ENCODE results near the gene RGS8. TPM values are rescaled to one million over a fixed set of nuclear protein-coding genes. Genes with fewer than 3 reads are reported as not detected.

RGS8 gene
- total RNA-seq, 1 donor from 2014 or later = not detected

DNA sequence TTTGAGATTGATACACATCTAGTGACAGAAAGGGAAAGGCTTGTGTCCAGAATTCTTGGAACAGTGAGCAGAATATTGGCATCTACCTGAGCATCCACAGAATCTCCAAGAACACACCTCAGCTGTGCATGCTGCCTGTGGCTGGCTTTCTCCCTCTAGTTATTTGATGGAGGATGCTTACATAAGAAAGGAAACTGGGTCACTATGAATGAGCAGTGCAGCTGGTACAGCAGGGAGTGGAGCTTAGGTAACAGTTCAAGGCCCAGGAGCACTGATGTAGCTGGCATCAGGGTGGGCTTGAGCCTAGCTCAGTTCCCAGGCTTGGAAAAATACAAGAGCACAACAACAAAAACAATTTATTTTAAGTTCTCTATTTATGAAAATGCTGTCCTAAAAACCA lies 26.3 kb downstream of the RGS8 start:
- Mint-ChIP-seq H3K27me3 (ENCODE audit: unreplicated experiment) (peaks cover 1% of the 10 kb centered on the region), H3K4me1 (ENCODE audit: unreplicated experiment) (peaks cover 18% of the 10 kb centered on the region), H3K27ac (ENCODE audit: unreplicated experiment) (no peak overlapping the region), H3K4me3 (ENCODE audit: unreplicated experiment) (no peak overlapping the region), H3K36me3 (ENCODE audit: low read depth, unreplicated experiment) (no peaks in the 10 kb centered on the region), H3K9me3 (ENCODE audit: unreplicated experiment) (no peaks in the 10 kb centered on the region)
- DNase-seq (ENCODE audit: low spot score) = no peak
- TF ChIP-seq, protein P1, sequence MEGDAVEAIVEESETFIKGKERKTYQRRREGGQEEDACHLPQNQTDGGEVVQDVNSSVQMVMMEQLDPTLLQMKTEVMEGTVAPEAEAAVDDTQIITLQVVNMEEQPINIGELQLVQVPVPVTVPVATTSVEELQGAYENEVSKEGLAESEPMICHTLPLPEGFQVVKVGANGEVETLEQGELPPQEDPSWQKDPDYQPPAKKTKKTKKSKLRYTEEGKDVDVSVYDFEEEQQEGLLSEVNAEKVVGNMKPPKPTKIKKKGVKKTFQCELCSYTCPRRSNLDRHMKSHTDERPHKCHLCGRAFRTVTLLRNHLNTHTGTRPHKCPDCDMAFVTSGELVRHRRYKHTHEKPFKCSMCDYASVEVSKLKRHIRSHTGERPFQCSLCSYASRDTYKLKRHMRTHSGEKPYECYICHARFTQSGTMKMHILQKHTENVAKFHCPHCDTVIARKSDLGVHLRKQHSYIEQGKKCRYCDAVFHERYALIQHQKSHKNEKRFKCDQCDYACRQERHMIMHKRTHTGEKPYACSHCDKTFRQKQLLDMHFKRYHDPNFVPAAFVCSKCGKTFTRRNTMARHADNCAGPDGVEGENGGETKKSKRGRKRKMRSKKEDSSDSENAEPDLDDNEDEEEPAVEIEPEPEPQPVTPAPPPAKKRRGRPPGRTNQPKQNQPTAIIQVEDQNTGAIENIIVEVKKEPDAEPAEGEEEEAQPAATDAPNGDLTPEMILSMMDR (IDR thresholded peaks at IDR 0.05; ENCODE audit: unreplicated experiment) = no peak

DNA sequence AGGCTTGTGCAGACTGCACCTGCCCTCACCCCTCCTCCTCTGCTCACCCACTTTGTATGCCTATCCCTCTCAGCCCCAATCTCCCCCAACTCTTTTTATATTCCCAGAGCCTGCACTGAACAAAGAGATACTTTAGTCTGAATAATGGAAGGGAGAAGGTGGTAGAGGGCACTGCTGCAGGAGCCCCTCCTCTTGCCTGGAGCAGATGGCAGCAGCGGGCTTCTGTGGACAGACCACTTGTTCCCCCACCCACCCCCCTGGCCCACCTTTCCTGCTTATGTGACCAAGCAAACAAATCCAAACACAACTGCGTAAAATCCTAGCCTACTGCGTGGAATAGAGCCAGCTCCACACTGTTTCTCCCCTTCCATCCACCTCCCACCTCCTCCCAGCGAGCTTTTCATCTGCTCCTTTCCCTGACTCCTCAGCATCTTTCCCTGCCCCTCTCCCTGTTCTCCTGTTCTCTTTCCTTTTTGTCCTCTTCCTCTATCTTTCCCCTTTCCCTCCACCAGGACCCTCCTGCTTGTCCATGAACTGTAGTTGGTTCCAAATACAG lies 27.5 kb downstream of the RGS8 start:
- Mint-ChIP-seq H3K36me3 (ENCODE audit: low read depth, unreplicated experiment) (no peaks in the 10 kb centered on the region), H3K27ac (ENCODE audit: unreplicated experiment) (no peak overlapping the region), H3K4me1 (ENCODE audit: unreplicated experiment) (peaks cover 10% of the 10 kb centered on the region), H3K27me3 (ENCODE audit: unreplicated experiment) (no peaks in the 10 kb centered on the region), H3K4me3 (ENCODE audit: unreplicated experiment) (no peak overlapping the region), H3K9me3 (ENCODE audit: unreplicated experiment) (no peaks in the 10 kb centered on the region)
- TF ChIP-seq, protein P1 (IDR thresholded peaks at IDR 0.05; ENCODE audit: unreplicated experiment) = no peak
- DNase-seq (ENCODE audit: low spot score) = no peak

DNA sequence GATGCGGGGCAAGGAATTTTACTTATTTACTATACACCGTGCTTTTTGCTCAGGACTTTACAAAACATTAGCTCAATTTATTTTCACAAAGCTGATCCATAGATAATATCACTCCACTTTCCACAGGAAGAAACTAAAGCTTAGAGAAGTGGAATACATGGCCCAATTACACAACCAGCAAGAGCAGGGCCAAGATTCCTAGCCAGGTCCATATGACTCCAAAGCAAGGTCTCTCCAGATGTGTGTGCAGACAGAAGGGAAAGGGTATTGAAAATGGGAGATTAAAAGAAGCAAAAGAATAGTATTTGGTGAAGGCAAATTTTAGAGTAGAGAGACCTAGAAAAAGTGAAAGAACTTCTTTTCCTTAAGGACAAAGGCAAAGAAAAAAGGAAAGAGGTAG lies 30.4 kb downstream of the RGS8 start:
- no peaks in the 10 kb centered on the region for H3K36me3 Mint-ChIP-seq (ENCODE audit: low read depth, unreplicated experiment)
- H3K4me1 Mint-ChIP-seq (ENCODE audit: unreplicated experiment) = no peaks in the 10 kb centered on the region
- H3K9me3 Mint-ChIP-seq (ENCODE audit: unreplicated experiment) = no peaks in the 10 kb centered on the region
- no peak overlapping the region for H3K4me3 Mint-ChIP-seq (ENCODE audit: unreplicated experiment)
- TF ChIP-seq, protein P1 (IDR thresholded peaks at IDR 0.05; ENCODE audit: unreplicated experiment) = no peak
- H3K27ac Mint-ChIP-seq (ENCODE audit: unreplicated experiment) = no peak overlapping the region
- DNase-seq (ENCODE audit: low spot score) = no peak
- no peaks in the 10 kb centered on the region for H3K27me3 Mint-ChIP-seq (ENCODE audit: unreplicated experiment)

GRCh38 chr1:182652933-182653332 lies 31.5 kb downstream of the RGS8 start:
- Mint-ChIP-seq H3K27ac (ENCODE audit: unreplicated experiment) (no peak overlapping the region), H3K4me3 (ENCODE audit: unreplicated experiment) (no peak overlapping the region), H3K9me3 (ENCODE audit: unreplicated experiment) (no peaks in the 10 kb centered on the region), H3K36me3 (ENCODE audit: low read depth, unreplicated experiment) (no peaks in the 10 kb centered on the region), H3K27me3 (ENCODE audit: unreplicated experiment) (no peaks in the 10 kb centered on the region), H3K4me1 (ENCODE audit: unreplicated experiment) (peaks cover 2% of the 10 kb centered on the region)
- no peak for DNase-seq (ENCODE audit: low spot score)
- TF ChIP-seq, protein P1 (IDR thresholded peaks at IDR 0.05; ENCODE audit: unreplicated experiment) = no peak

GRCh38 chr1:182651339-182651724 lies 33.1 kb downstream of the RGS8 start:
- H3K4me1 Mint-ChIP-seq (ENCODE audit: unreplicated experiment) = peaks cover 3% of the 10 kb centered on the region
- H3K36me3 Mint-ChIP-seq (ENCODE audit: low read depth, unreplicated experiment) = no peaks in the 10 kb centered on the region
- H3K4me3 Mint-ChIP-seq (ENCODE audit: unreplicated experiment) = no peak overlapping the region
- TF ChIP-seq, protein P1 (IDR thresholded peaks at IDR 0.05; ENCODE audit: unreplicated experiment) = no peak
- no peak for DNase-seq (ENCODE audit: low spot score)
- H3K9me3 Mint-ChIP-seq (ENCODE audit: unreplicated experiment) = no peaks in the 10 kb centered on the region
- no peaks in the 10 kb centered on the region for H3K27me3 Mint-ChIP-seq (ENCODE audit: unreplicated experiment)
- no peak overlapping the region for H3K27ac Mint-ChIP-seq (ENCODE audit: unreplicated experiment)
